AG09309 (cell line): Measurements from ENCODE around the gene TUB.

Experiments used
- DNase-seq: peaks from one replicate; pipeline ENCODE4 v3.0.0-alpha.2; 2010; ENCODE audit warnings: low read depth
- H3K4me3 ChIP-seq: 2 replicates; pipeline ENCODE4 v1.5.1; 2011; ENCODE audit warnings: mild to moderate bottlenecking, low read depth, low read length, moderate library complexity; ENCODE audit not compliant: control insufficient read depth
- TF ChIP-seq, protein P1 (sequence below): IDR thresholded peaks from 2 replicates; pipeline ENCODE4 v1.5.1; 2011; ENCODE audit warnings: mild to moderate bottlenecking, low read depth, low read length, inconsistent platforms; ENCODE audit not compliant: insufficient read depth, control insufficient read depth; ENCODE audit errors: missing control alignments

Gene TUB

DNA sequence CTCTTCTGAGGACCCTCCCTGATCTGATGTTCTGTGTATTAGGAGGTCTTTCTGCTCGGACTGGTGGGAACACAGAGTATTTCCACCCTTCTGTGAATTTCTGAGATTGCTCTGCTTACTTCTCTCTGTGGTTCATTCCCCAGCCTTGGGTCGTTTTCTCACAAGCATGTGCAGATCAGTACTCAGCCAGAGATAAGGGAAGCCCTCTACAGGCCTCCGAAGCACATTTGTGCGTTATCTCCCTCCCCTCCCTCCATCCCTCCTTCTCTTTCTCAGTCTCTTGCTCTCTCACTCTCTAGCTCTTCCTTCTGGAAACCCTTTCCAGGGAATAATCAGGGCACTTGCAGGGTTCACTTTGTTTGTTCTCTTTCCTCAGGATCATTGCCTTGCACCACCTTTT is 35.2 kb upstream of the TUB start:
- DNase-seq, result no peak
- no peak overlapping the region for H3K4me3 ChIP-seq
- TF ChIP-seq, protein P1, sequence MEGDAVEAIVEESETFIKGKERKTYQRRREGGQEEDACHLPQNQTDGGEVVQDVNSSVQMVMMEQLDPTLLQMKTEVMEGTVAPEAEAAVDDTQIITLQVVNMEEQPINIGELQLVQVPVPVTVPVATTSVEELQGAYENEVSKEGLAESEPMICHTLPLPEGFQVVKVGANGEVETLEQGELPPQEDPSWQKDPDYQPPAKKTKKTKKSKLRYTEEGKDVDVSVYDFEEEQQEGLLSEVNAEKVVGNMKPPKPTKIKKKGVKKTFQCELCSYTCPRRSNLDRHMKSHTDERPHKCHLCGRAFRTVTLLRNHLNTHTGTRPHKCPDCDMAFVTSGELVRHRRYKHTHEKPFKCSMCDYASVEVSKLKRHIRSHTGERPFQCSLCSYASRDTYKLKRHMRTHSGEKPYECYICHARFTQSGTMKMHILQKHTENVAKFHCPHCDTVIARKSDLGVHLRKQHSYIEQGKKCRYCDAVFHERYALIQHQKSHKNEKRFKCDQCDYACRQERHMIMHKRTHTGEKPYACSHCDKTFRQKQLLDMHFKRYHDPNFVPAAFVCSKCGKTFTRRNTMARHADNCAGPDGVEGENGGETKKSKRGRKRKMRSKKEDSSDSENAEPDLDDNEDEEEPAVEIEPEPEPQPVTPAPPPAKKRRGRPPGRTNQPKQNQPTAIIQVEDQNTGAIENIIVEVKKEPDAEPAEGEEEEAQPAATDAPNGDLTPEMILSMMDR, result no peak

DNA sequence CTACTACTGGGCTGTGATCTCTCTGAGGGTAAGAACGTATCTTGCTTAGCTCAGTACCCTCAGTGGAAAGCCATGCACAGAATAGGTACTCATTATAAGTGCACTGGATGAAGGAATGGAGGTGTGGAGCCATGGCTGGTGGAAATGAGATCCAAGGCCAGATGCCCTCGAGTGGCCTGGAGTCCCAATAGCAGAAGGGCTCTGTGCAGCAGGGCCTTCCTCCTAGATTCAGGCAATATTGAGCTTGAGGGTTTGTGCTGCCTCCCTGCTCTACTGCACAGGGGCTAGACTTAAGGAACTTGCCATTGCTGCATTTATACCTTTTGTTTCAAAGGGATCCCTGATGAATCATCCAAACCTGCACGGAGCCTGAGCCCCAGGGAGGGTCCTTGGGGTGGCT is 33.6 kb upstream of the TUB start:
- DNase-seq, result no peak
- TF ChIP-seq, protein P1, result no peak
- H3K4me3 ChIP-seq, result no peak overlapping the region

DNA sequence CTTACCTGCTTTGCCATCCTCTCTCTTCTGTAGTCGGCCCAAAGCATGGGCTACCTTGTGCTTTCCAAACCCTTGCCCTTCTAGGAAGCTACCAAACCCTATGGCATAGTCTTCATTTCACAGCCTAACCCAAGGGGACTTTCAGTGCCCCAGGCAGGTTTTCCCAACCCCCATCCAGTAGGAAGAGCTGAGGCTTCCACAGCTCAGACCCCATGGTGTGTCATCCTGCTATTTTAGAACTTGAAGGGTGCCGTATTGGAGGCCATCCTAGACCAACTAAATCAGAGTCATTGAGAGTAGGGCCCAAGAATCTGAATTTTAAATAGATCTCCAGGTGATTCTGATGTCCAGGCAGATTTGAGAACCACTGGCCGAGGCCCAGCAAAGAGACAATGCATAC is 31.9 kb upstream of the TUB start:
- no peak for DNase-seq
- no peak overlapping the region for H3K4me3 ChIP-seq
- TF ChIP-seq, protein P1, result no peak

DNA sequence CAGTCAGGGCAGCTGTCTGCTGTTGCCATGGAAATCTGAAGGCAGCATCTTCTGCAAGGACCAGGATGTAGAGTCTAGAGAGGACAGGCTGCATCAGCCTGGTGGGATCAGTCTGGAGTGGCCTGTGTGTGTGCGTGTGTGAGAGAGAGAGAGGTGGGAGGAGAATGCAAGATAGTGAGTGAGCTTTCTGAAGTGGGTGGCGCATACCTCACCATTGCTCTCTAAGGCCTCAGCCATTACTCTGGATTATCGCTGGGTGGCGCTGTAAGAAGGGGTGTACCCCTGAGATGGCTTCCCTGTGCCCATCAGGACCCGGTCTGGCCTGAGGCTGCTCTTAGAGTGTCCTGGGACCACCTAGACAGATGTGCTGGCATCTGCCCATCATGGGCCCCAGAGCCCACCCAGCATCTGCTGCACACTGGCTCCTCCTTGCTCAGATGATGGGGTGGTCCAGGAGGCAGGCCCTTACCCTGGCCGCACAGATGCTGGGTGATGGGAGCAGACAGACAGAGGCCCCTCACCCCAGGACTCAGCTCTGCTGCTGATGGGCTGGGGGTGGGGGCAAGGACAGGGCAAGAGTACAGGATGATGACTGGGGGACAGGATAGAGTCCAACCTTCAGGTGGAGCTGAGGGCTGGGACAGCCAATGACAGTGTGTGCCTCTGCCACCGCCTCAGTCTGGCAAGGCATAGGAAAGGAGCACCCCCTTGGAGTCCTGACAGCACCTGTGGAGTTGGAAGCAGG is 25.7 kb upstream of the TUB start:
- TF ChIP-seq, protein P1, result peak; percentile 19
- DNase-seq, result no peak
- H3K4me3 ChIP-seq, result no peak overlapping the region

DNA sequence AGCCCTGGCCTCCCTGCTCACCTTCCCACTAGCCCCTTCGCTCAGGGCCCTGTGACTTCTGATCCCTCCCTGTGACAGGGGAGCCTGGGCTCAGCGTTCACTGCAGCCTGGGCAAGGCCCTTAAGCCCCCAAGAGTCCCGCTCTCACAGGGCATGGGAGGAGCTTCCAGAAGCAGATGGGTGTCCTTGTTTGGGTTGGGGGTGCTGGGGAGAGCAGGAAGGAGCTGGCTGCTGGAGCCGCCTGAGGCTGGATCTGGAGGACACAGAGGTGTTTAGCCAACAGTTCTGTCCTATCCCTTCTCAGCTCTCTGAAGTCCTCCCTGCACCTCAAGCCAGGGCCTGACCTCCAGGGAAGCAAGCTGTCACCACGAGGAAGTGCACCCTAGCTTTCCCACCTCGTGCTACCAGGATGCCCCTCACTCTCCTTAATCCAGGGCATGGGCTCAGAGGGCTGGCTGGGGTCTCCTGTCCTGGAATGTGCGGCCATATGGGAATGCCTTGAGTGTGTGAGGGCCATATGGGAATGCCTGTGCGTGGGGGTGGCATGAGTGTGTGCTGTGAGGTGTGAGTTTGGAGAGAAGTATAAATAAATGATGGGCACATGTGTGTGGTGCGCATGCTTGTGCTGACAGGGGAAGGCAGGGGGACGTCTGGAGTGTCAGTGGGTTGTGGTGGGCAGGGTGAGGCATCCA is 25.0 kb upstream of the TUB start:
- TF ChIP-seq, protein P1, result no peak
- DNase-seq, result no peak

DNA sequence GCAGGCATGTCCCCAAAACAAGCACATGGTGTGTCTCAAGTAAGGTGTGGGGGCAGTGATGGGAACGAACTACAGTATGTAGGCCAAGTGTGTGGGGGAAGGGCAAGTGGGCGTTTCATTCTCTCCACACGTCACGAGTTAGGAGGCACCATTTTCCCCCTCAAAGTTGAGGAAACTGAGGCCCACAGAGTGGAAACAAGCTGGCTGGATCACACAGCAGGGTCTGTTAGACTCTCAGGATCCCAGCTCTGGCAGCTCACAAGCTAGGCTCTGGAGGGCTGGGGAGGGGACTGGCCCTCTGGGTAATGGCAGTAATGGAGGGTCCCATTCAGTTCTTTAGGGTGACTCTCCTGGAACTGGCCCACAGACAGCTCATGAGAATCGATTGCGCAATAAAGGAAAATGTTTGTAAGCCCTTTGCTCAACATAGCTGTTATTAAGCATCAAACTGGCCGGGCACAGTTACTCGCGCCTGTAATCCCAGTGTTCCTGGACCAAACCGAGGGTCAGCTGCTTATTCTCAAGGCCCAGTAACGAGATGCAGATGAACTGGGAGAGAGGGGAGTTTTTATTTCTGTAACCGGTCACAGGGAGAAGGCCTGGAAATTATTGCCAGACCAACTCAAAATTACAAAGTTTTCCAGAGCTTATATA is 24.1 kb upstream of the TUB start:
- H3K4me3 ChIP-seq, result no peak overlapping the region
- TF ChIP-seq, protein P1, result no peak
- peak; percentile 82 for DNase-seq

More for the DNA sequence above, 25.0 kb upstream of the TUB start:
- no peak overlapping the region for H3K4me3 ChIP-seq
